Measurements from ENCODE around the gene NUBPL.

NUBPL gene

GRCh38 chr14:31752867-31753661 is 191.9 kb downstream of the NUBPL start:
- no peaks in the 10 kb centered on the region for H3K36me3 ChIP-seq (ENCODE audit: insufficient read depth)
- no peaks in the 10 kb centered on the region for H3K27me3 ChIP-seq (ENCODE audit: insufficient read depth, low read depth)
- no peak overlapping the region for H2AFZ ChIP-seq (ENCODE audit: low read depth)
- no peaks in the 10 kb centered on the region for H4K20me1 ChIP-seq (ENCODE audit: insufficient read depth)
- H3K4me3 ChIP-seq (IDR thresholded peaks at IDR 0.05; ENCODE audit: insufficient read depth, low read depth, low read length) = no peak overlapping the region
- no peaks in the 10 kb centered on the region for H3K79me2 ChIP-seq (ENCODE audit: insufficient read depth, low read depth)
- H3K27ac ChIP-seq = no peak overlapping the region
- H3K4me2 ChIP-seq = no peak overlapping the region
- no peak for TF ChIP-seq CTCF (conservative IDR thresholded peaks at IDR 0.05; ENCODE audit: low read depth, low read length)
- no peak overlapping the region for H3K9ac ChIP-seq
- H3K4me1 ChIP-seq (ENCODE audit: low read depth, poor library complexity, severe bottlenecking) = no peaks in the 10 kb centered on the region

GRCh38 chr14:31758941-31759340 is 197.7 kb downstream of the NUBPL start:
- H2AFZ ChIP-seq (ENCODE audit: low read depth) = no peak overlapping the region
- no peaks in the 10 kb centered on the region for H3K79me2 ChIP-seq (ENCODE audit: insufficient read depth, low read depth)
- H3K36me3 ChIP-seq (ENCODE audit: insufficient read depth) = no peaks in the 10 kb centered on the region
- H4K20me1 ChIP-seq (ENCODE audit: insufficient read depth) = no peaks in the 10 kb centered on the region
- H3K27ac ChIP-seq = no peak overlapping the region
- H3K9ac ChIP-seq = no peak overlapping the region
- no peak overlapping the region for H3K4me2 ChIP-seq
- no peak overlapping the region for H3K4me3 ChIP-seq (IDR thresholded peaks at IDR 0.05; ENCODE audit: insufficient read depth, low read depth, low read length)
- TF ChIP-seq CTCF (conservative IDR thresholded peaks at IDR 0.05; ENCODE audit: low read depth, low read length) = no peak
- H3K27me3 ChIP-seq (ENCODE audit: insufficient read depth, low read depth) = no peaks in the 10 kb centered on the region
- no peaks in the 10 kb centered on the region for H3K4me1 ChIP-seq (ENCODE audit: low read depth, poor library complexity, severe bottlenecking)

GRCh38 chr14:31760277-31760676 is 199.1 kb downstream of the NUBPL start:
- no peaks in the 10 kb centered on the region for H4K20me1 ChIP-seq (ENCODE audit: insufficient read depth)

GRCh38 chr14:31761325-31761724 is 200.1 kb downstream of the NUBPL start:
- H2AFZ ChIP-seq (ENCODE audit: low read depth) = no peak overlapping the region
- no peaks in the 10 kb centered on the region for H3K27me3 ChIP-seq (ENCODE audit: insufficient read depth, low read depth)
- H3K4me1 ChIP-seq (ENCODE audit: low read depth, poor library complexity, severe bottlenecking) = no peaks in the 10 kb centered on the region
- H4K20me1 ChIP-seq (ENCODE audit: insufficient read depth) = no peaks in the 10 kb centered on the region
- no peak overlapping the region for H3K4me2 ChIP-seq
- no peak for TF ChIP-seq CTCF (conservative IDR thresholded peaks at IDR 0.05; ENCODE audit: low read depth, low read length)
- H3K27ac ChIP-seq = no peak overlapping the region
- H3K9ac ChIP-seq = no peak overlapping the region
- no peaks in the 10 kb centered on the region for H3K79me2 ChIP-seq (ENCODE audit: insufficient read depth, low read depth)
- H3K36me3 ChIP-seq (ENCODE audit: insufficient read depth) = no peaks in the 10 kb centered on the region
- no peak overlapping the region for H3K4me3 ChIP-seq (IDR thresholded peaks at IDR 0.05; ENCODE audit: insufficient read depth, low read depth, low read length)

More at GRCh38 chr14:31760277-31760676, 199.1 kb downstream of the NUBPL start:
- Histone ChIP-seq H3K4me2 (no peak overlapping the region), H2AFZ (ENCODE audit: low read depth) (no peak overlapping the region), H3K4me1 (ENCODE audit: low read depth, poor library complexity, severe bottlenecking) (no peaks in the 10 kb centered on the region), H3K9ac (no peak overlapping the region), H3K27me3 (ENCODE audit: insufficient read depth, low read depth) (no peaks in the 10 kb centered on the region), H3K79me2 (ENCODE audit: insufficient read depth, low read depth) (no peaks in the 10 kb centered on the region), H3K36me3 (ENCODE audit: insufficient read depth) (no peaks in the 10 kb centered on the region), H3K4me3 (IDR thresholded peaks at IDR 0.05; ENCODE audit: insufficient read depth, low read depth, low read length) (no peak overlapping the region), H3K27ac (no peak overlapping the region)
- no peak for TF ChIP-seq CTCF (conservative IDR thresholded peaks at IDR 0.05; ENCODE audit: low read depth, low read length)
